Gastrocnemius medialis (tissue), 4 donors: ENCODE data around the gene IRS2. TPM values are rescaled to one million over a fixed set of nuclear protein-coding genes. Genes with fewer than 3 reads are reported as not detected.

Experiments
- ATAC-seq, 2 donors: fragments of 150-250 bp; one replicate each; pipeline ENCODE4 v1.9.1; 2016
- DNase-seq, 2 donors: peaks; one replicate each; pipeline ENCODE4 v3.0.0-alpha.2; 2019
- H3K27ac ChIP-seq, 4 donors: fragments of 200-600 bp; sonication (generic); 1 replicate in 1 of 4; 2 replicates in 3 of 4; pipeline ENCODE4 v1.5.1; 2016 to 2018; ENCODE audit warnings: mild to moderate bottlenecking in 2 of 4, moderate library complexity in 1 of 4
- H3K27me3 ChIP-seq, 3 donors: fragments of 200-600 bp; sonication (generic) in 2 of 3; 1 replicate in 1 of 3; 2 replicates in 2 of 3; pipeline versions ENCODE4 v1.5.1 to v1.6.0; 2016 to 2019; ENCODE audit warnings: mild to moderate bottlenecking in 1 of 3, moderate library complexity in 1 of 3
- H3K36me3 ChIP-seq, 2 donors: fragments of 200-600 bp; sonication (generic) in 1 of 2; one replicate each; pipeline ENCODE4 v1.5.1; 2017 to 2018
- H3K4me1 ChIP-seq, 2 donors: fragments of 200-600 bp; sonication (generic) in 1 of 2; one replicate each; pipeline ENCODE4 v1.5.1; 2016 to 2017; ENCODE audit warnings: mild to moderate bottlenecking in 2 of 2
- H3K4me3 ChIP-seq, 4 donors: fragments of 200-600 bp; sonication (generic) in 3 of 4; 1 replicate in 1 of 4; 2 replicates in 3 of 4; pipeline ENCODE4 v1.5.1; 2016 to 2019; ENCODE audit warnings: mild to moderate bottlenecking in 2 of 4
- H3K9me3 ChIP-seq, 3 donors: fragments of 200-600 bp; sonication (generic) in 2 of 3; 1 replicate in 1 of 3; 2 replicates in 2 of 3; pipeline ENCODE4 v1.5.1; 2016 to 2019
- POLR2A ChIP-seq, 2 donors: fragments of 450-650 bp; IDR thresholded peaks; one replicate each; pipeline ENCODE4 v1.6.1; 2017; ENCODE audit warnings: antibody characterized with exemption in 2 of 2, mild to moderate bottlenecking in 2 of 2, moderate library complexity in 2 of 2
- in situ Hi-C, 4 donors: fragments of 200-750 bp; cut with MboI; loops; one replicate each; pipeline versions ENCODE4 v1.15.0 to v1.8.0; 2017; ENCODE audit warnings: low sequenced_read_pairs in 4 of 4
- intact Hi-C: fragments of 100-400 bp; cut with DNase I; formaldehyde crosslinking; loops from one replicate; pipeline ENCODE4 v1.15.1; 2023; ENCODE audit warnings: low total_unique reads
- total RNA-seq, 4 donors: library from RNA; depleted of rRNA; stranded (reverse); fragments of >200 nt; gene quantifications; one replicate each; pipeline versions ENCODE4 v1.1.0 to v1.2.3, GENCODE V29; 2016
- TF ChIP-seq, protein P1 (sequence below), 5 experiments: fragments of 450-650 bp in 3 of 5; fragments of 200-600 bp in 2 of 5; sonication (generic) in 2 of 5; IDR thresholded peaks in 4 of 5; conservative IDR thresholded peaks in 1 of 5; 1 replicate in 4 of 5; 2 replicates in 1 of 5; pipeline ENCODE4 v1.5.1; 2016 to 2019; ENCODE audit warnings: antibody characterized with exemption in 5 of 5, mild to moderate bottlenecking in 3 of 5, moderate library complexity in 3 of 5

IRS2 gene
- total RNA-seq, 4 donors from 2014 or later = 23.8 to 65.6 (median 28.7) TPM

DNA sequence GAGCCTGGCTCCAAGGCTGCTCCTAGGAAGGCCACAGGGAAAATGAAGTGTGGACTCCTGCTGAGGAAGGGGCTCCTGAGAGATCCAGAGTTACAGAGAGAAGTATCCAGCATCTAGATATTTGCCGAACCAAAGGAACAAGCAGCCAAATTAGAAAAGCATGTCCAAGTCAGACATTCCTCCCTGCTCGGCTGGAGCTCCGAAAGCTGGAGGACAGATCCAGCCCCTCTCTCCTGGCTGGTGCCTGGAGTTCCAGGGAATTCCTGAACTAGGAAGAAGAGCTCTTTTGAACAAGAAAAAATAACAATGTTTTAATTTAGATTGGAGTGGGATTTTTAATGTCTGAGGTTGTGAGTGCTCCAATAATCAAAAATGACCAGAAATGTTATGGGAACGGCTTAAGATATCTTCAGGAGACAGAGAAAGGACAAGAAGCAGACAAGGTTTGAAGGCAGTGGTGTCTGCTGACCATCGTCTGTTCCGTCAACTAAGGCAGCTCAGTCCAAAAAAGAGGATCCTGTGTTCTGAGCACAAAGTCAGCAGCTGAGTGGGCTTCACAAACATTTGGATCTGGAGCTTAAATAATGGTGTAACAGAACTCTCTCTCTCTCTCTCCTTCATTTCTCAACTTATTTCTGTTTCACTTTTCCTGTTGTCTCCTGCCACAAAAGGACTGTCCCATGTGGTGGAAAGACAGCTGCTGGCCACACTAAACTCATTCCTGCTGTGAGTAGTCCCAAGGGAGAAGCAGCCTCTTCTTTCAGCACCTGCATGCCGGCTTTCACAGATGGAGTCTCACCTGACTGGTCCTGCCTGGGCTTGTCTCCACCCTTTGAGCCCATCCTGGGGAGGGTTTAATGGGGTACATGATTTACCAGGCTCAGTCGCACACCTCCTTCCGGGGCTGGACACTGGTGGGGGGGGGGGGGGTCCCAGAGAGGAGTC lies 31.5 kb upstream of the IRS2 start:
- no peak for DNase-seq
- TF ChIP-seq POLR2A (IDR thresholded peaks at IDR 0.05) = no peak
- TF ChIP-seq, protein P1, sequence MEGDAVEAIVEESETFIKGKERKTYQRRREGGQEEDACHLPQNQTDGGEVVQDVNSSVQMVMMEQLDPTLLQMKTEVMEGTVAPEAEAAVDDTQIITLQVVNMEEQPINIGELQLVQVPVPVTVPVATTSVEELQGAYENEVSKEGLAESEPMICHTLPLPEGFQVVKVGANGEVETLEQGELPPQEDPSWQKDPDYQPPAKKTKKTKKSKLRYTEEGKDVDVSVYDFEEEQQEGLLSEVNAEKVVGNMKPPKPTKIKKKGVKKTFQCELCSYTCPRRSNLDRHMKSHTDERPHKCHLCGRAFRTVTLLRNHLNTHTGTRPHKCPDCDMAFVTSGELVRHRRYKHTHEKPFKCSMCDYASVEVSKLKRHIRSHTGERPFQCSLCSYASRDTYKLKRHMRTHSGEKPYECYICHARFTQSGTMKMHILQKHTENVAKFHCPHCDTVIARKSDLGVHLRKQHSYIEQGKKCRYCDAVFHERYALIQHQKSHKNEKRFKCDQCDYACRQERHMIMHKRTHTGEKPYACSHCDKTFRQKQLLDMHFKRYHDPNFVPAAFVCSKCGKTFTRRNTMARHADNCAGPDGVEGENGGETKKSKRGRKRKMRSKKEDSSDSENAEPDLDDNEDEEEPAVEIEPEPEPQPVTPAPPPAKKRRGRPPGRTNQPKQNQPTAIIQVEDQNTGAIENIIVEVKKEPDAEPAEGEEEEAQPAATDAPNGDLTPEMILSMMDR (IDR thresholded peaks at IDR 0.05 in 4 of 5, conservative IDR thresholded peaks at IDR 0.05 in 1 of 5) = no peak
- Histone ChIP-seq H3K9me3 (no peaks in the 10 kb centered on the region), H3K4me3 (no peak overlapping the region), H3K27me3 (no peaks in the 10 kb centered on the region), H3K27ac (no peak overlapping the region), H3K36me3 (no peaks in the 10 kb centered on the region), H3K4me1 (no peaks in the 10 kb centered on the region)
- in situ Hi-C loops = no loop called here
- ATAC-seq = no peak
- intact Hi-C loops = no loop called here

DNA sequence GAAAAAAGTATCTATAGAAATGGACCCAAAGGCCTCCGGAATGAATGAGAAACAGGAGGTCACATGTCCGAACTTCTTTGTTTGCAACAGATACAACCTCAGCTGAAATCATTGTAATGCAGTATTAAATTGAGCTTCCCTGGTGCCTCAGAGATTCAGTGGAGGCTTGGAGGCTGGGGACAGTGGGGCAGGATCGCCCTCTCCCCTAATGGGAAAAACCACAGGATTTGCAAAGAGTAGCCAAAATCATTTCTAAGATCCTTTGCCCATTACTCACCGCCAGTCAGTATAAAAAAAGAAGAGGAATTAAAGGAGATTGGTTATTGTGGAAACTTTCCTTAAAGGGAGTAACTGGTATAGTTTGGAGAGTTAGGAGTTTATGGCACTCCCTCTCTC lies 30.4 kb upstream of the IRS2 start:
- ATAC-seq (no peak), DNase-seq (no peak)
- in situ Hi-C loops (no loop called here), intact Hi-C loops (no loop called here)
- Histone ChIP-seq H3K4me1 (no peaks in the 10 kb centered on the region), H3K9me3 (no peaks in the 10 kb centered on the region), H3K27me3 (no peaks in the 10 kb centered on the region), H3K4me3 (no peak overlapping the region), H3K27ac (no peak overlapping the region), H3K36me3 (no peaks in the 10 kb centered on the region)
- TF ChIP-seq, protein P1 (IDR thresholded peaks at IDR 0.05 in 4 of 5, conservative IDR thresholded peaks at IDR 0.05 in 1 of 5) = no peak
- TF ChIP-seq POLR2A (IDR thresholded peaks at IDR 0.05) = no peak

DNA sequence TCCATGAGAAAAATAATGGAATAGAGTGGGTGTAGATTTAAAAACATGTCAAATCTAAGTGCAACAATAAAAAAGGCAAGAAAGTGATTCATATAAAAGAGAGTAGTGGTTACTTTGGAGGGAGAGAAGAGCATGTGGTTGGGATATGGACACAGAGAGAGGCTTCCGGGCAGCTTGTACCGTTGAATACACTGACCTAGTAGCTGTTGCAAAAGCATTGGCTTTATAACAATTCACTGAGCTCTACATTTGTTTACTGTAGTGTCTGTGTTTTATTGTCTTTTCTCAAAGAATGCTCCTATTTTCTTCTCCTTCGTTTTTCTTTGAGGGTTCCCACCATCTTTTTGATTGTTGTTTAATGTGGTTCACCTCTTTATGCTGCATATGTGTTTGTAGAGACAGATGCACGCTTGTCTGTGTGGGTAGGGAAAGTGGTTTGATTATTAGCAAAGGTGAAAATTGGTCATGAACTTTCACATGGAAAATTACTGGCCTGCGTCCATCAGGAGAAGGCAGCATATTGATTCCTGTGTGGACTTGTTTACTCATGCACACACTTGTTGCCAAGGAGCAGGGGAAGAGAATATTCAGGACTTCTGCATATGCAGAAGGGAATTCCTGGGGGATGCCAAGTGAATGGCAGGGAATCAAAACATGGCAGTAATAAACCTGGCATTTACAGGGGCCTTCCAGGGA lies 29.9 kb upstream of the IRS2 start:
- TF ChIP-seq, protein P1 (IDR thresholded peaks at IDR 0.05 in 4 of 5, conservative IDR thresholded peaks at IDR 0.05 in 1 of 5) = no peak
- TF ChIP-seq POLR2A (IDR thresholded peaks at IDR 0.05) = no peak
- in situ Hi-C loops (no loop called here), intact Hi-C loops (no loop called here)
- DNase-seq = no peak
- H3K27ac ChIP-seq = no peak overlapping the region
- no peak overlapping the region for H3K4me3 ChIP-seq
- no peaks in the 10 kb centered on the region for H3K9me3 ChIP-seq
- H3K27me3 ChIP-seq = peaks cover 0 to 2% (median 0%) of the 10 kb centered on the region in 3 donors
- no peak for ATAC-seq
- H3K4me1 ChIP-seq = no peaks in the 10 kb centered on the region
- no peaks in the 10 kb centered on the region for H3K36me3 ChIP-seq

DNA sequence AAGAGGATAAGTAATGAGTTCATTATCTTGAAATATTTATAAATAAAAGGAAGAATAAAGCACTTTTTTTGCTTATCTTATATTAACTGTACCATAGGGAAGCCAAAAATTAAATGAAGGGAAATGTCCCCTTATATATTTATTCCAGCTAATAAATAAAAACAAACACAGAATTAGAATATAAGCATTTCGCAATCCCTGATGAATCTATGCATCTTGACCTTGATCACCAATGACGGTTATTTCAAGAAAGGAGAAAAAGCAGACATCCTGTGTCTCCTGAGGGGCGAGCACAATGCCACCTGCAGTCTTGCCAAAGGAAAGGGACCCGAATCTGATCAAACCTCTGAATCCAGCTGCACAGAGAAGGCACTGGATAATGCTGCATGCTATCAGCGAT lies 29.3 kb upstream of the IRS2 start:
- in situ Hi-C loops = no loop called here
- no peak overlapping the region for H3K4me3 ChIP-seq
- intact Hi-C loops = no loop called here
- H3K36me3 ChIP-seq = no peaks in the 10 kb centered on the region
- TF ChIP-seq, protein P1 (IDR thresholded peaks at IDR 0.05 in 4 of 5, conservative IDR thresholded peaks at IDR 0.05 in 1 of 5) = no peak
- TF ChIP-seq POLR2A (IDR thresholded peaks at IDR 0.05) = no peak
- ATAC-seq (no peak), DNase-seq (no peak)
- no peak overlapping the region for H3K27ac ChIP-seq
- no peaks in the 10 kb centered on the region for H3K9me3 ChIP-seq
- no peaks in the 10 kb centered on the region for H3K4me1 ChIP-seq
- peaks cover 0 to 2% (median 0%) of the 10 kb centered on the region in 3 donors for H3K27me3 ChIP-seq
